Left lung (tissue), 10 donors: ENCODE data around the gene SLCO3A1. TPM values are rescaled to one million over a fixed set of nuclear protein-coding genes. Genes with fewer than 3 reads are reported as not detected.

Source experiments
- ATAC-seq: fragments of 200-7000 bp; cut with Tn5 transposase; one replicate; pipeline ENCODE4 v1.9.1; 2020; ENCODE audit warnings: moderate library complexity
- DNase-seq, 4 donors: peaks; one replicate each; pipeline ENCODE4 v3.0.0-alpha.2; 2013 to 2020
- H3K27ac ChIP-seq, 2 donors: fragments of 200-600 bp; sonication (generic) in 1 of 2; one replicate each; pipeline versions ENCODE4 v1.5.0 to v1.8.0; 2020 to 2021
- H3K27me3 ChIP-seq, 2 donors: fragments of 200-600 bp; sonication (generic) in 1 of 2; one replicate each; pipeline versions ENCODE4 v1.5.0 to v1.8.0; 2020 to 2021
- H3K36me3 ChIP-seq, 2 donors: fragments of 200-600 bp; sonication (generic) in 1 of 2; one replicate each; pipeline versions ENCODE4 v1.5.0 to v1.8.0; 2020 to 2021
- H3K4me1 ChIP-seq, 2 donors: fragments of 200-600 bp; one replicate each; pipeline ENCODE4 v1.8.0; 2021
- H3K4me3 ChIP-seq, 2 donors: fragments of 200-600 bp; sonication (generic) in 1 of 2; one replicate each; pipeline versions ENCODE4 v1.5.0 to v1.8.0; 2020 to 2021; ENCODE audit warnings: mild to moderate bottlenecking in 1 of 2
- H3K9me3 ChIP-seq, 2 donors: fragments of 200-600 bp; sonication (generic) in 1 of 2; one replicate each; pipeline versions ENCODE4 v1.5.0 to v1.8.0; 2020 to 2021
- intact Hi-C, 2 donors: fragments of 100-400 bp; cut with DNase I; formaldehyde crosslinking; loops; one replicate each; pipeline versions ENCODE4 v1.11.2 to v1.14.2; 2022
- polyA plus RNA-seq, 6 donors: library from polyadenylated mRNA; unstranded; fragments of 120-200 nt; gene quantifications; one replicate each; pipeline ENCODE4 v1.2.1, GENCODE V29; 2013; ENCODE audit not compliant: insufficient read length in 6 of 6
- total RNA-seq, 2 donors: library from RNA; stranded (reverse); fragmentation: NEBNext Ultra II Directional; extraction: Animal tissue kit (Norgen Biotek cat#: 25700); gene quantifications; one replicate each; pipeline ENCODE4 v1.2.1, GENCODE V29; 2021
- TF ChIP-seq, protein P1 (sequence below), 2 donors: fragments of 200-600 bp; sonication (generic) in 1 of 2; IDR thresholded peaks; one replicate each; pipeline versions ENCODE4 v1.5.0 to v1.8.0; 2021; ENCODE audit warnings: antibody characterized with exemption in 2 of 2
- donor health status: DM: no; HTN: yes; CAD: no.
- donor health status: DM: no; HTN: no; CAD: no.

The SLCO3A1 gene
- total and polyA plus RNA-seq, 8 donors: 7.7 to 49.0 (median 11.9) TPM

DNA sequence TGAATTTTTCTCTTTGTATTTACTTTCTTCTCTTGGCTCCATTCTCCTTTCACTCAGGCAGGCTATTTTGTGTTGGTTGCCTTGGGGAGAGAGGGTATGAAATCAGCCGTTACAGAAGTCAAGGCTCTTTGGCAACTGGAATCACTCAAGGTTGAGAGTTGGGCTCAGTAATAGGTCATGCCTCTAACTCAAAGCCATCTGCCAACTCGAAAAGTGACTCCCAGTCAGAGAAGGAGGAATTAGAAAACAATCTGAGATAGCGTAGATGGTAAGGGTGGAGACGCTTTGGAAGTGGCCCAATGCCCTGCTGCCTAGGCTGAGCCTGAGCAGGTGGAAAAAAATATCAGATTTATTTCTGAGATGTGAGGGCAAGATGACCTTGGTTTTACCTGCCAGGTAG is 334.5 kb downstream of the SLCO3A1 start:
- no peaks in the 10 kb centered on the region for H3K36me3 ChIP-seq
- H3K27me3 ChIP-seq: no peaks in the 10 kb centered on the region
- DNase-seq (no peak), ATAC-seq (no peak)
- intact Hi-C loops: no loop called here
- no peak overlapping the region for H3K4me3 ChIP-seq
- no peaks in the 10 kb centered on the region for H3K9me3 ChIP-seq
- H3K27ac ChIP-seq: no peak overlapping the region
- TF ChIP-seq, protein P1, sequence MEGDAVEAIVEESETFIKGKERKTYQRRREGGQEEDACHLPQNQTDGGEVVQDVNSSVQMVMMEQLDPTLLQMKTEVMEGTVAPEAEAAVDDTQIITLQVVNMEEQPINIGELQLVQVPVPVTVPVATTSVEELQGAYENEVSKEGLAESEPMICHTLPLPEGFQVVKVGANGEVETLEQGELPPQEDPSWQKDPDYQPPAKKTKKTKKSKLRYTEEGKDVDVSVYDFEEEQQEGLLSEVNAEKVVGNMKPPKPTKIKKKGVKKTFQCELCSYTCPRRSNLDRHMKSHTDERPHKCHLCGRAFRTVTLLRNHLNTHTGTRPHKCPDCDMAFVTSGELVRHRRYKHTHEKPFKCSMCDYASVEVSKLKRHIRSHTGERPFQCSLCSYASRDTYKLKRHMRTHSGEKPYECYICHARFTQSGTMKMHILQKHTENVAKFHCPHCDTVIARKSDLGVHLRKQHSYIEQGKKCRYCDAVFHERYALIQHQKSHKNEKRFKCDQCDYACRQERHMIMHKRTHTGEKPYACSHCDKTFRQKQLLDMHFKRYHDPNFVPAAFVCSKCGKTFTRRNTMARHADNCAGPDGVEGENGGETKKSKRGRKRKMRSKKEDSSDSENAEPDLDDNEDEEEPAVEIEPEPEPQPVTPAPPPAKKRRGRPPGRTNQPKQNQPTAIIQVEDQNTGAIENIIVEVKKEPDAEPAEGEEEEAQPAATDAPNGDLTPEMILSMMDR (IDR thresholded peaks at IDR 0.05): no peak
- H3K4me1 ChIP-seq: no peaks in the 10 kb centered on the region

- intact Hi-C loops: no loop called here
- Histone ChIP-seq H3K27me3 (no peaks in the 10 kb centered on the region), H3K4me1 (no peaks in the 10 kb centered on the region), H3K4me3 (no peak overlapping the region), H3K9me3 (no peaks in the 10 kb centered on the region), H3K36me3 (no peaks in the 10 kb centered on the region), H3K27ac (no peak overlapping the region)
- ATAC-seq: no peak
- TF ChIP-seq, protein P1 (IDR thresholded peaks at IDR 0.05): no peak
- DNase-seq: no peak
These were observed 335.7 kb downstream of the SLCO3A1 start for GRCh38 chr15:92189166-92189565.

DNA sequence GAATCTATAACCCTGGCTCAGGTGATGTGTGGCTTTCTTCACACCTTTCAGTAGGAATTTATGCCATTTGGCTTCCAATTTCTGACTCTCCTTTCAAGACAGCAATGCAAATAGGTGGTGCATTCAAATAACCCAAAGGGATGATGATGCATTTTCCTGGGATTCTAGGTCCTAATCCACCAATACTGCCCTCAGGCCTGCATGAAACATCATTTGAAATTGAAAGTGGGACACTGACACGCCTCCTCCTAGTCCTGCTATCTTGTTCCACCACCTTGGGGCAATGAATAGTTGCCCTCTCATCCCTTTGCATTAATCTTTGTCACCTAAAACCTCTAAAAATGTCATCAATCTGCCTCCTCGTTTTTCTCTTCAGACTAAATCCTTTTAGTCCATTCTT is 341.7 kb downstream of the SLCO3A1 start:
- no peaks in the 10 kb centered on the region for H3K36me3 ChIP-seq
- no peak overlapping the region for H3K27ac ChIP-seq
- ATAC-seq (no peak), DNase-seq (no peak)
- no peaks in the 10 kb centered on the region for H3K27me3 ChIP-seq
- H3K9me3 ChIP-seq: no peaks in the 10 kb centered on the region
- TF ChIP-seq, protein P1 (IDR thresholded peaks at IDR 0.05): no peak
- intact Hi-C loops: no loop called here
- H3K4me3 ChIP-seq: no peak overlapping the region
- no peaks in the 10 kb centered on the region for H3K4me1 ChIP-seq

- DNase-seq (no peak), ATAC-seq (no peak)
- Histone ChIP-seq H3K4me3 (no peak overlapping the region), H3K4me1 (no peaks in the 10 kb centered on the region), H3K27me3 (no peaks in the 10 kb centered on the region), H3K27ac (no peak overlapping the region), H3K36me3 (no peaks in the 10 kb centered on the region), H3K9me3 (no peaks in the 10 kb centered on the region)
- intact Hi-C loops: no loop called here
- TF ChIP-seq, protein P1 (IDR thresholded peaks at IDR 0.05): no peak
These were observed 342.8 kb downstream of the SLCO3A1 start for GRCh38 chr15:92196342-92196741.

- no peak for DNase-seq
- no peaks in the 10 kb centered on the region for H3K27me3 ChIP-seq
- TF ChIP-seq, protein P1 (IDR thresholded peaks at IDR 0.05): no peak
- no peaks in the 10 kb centered on the region for H3K9me3 ChIP-seq
- intact Hi-C loops: no loop called here
- H3K4me1 ChIP-seq: no peaks in the 10 kb centered on the region
- no peak overlapping the region for H3K27ac ChIP-seq
- H3K4me3 ChIP-seq: no peak overlapping the region
- no peak for ATAC-seq
- no peaks in the 10 kb centered on the region for H3K36me3 ChIP-seq
These were observed 344.2 kb downstream of the SLCO3A1 start for GRCh38 chr15:92197746-92198145.
